Esophagus muscularis mucosa (tissue), 4 donors: ENCODE results near the gene ABCB10. TPM values are rescaled to one million over a fixed set of nuclear protein-coding genes. Genes with fewer than 3 reads are reported as not detected.

Experiments
- DNase-seq: peaks from one replicate; pipeline ENCODE4 v3.0.0-alpha.2; 2017; ENCODE audit errors: extremely low spot score
- H3K27ac ChIP-seq, 4 donors: fragments of 200-600 bp; sonication (generic); replicated peaks in 1 of 4; 1 replicate in 3 of 4; 2 replicates in 1 of 4; pipeline ENCODE4 v1.5.1; 2016 to 2019; ENCODE audit warnings: mild to moderate bottlenecking in 1 of 4
- H3K27me3 ChIP-seq, 4 donors: fragments of 200-600 bp; sonication (generic); one replicate each; pipeline versions ENCODE4 v1.5.1 to v1.6.0; 2016 to 2019
- H3K36me3 ChIP-seq, 4 donors: fragments of 200-600 bp; sonication (generic); one replicate each; pipeline ENCODE4 v1.5.1; 2016 to 2019
- H3K4me1 ChIP-seq, 4 donors: fragments of 200-600 bp; sonication (generic); one replicate each; pipeline ENCODE4 v1.5.1; 2016 to 2019
- H3K4me3 ChIP-seq, 4 donors: fragments of 200-600 bp; sonication (generic); 1 replicate in 2 of 4; 2 replicates in 2 of 4; pipeline ENCODE4 v1.5.1; 2016 to 2019; ENCODE audit warnings: mild to moderate bottlenecking in 4 of 4, moderate library complexity in 1 of 4
- H3K9me3 ChIP-seq, 4 donors: fragments of 200-600 bp; sonication (generic); 1 replicate in 3 of 4; 2 replicates in 1 of 4; pipeline ENCODE4 v1.5.1; 2016 to 2019
- CTCF ChIP-seq, 3 experiments: fragments of 200-600 bp in 2 of 3; fragments of 450-650 bp in 1 of 3; sonication (generic) in 2 of 3; IDR thresholded peaks; one replicate each; pipeline ENCODE4 v1.5.1; 2017 to 2019; ENCODE audit warnings: antibody characterized with exemption in 3 of 3, mild to moderate bottlenecking in 2 of 3, moderate library complexity in 1 of 3
- EP300 ChIP-seq: sonication (generic); formaldehyde crosslinking; IDR thresholded peaks from one replicate; pipeline ENCODE4 v1.6.1; 2017; ENCODE audit warnings: antibody characterized with exemption
- POLR2A ChIP-seq: fragments of 450-650 bp; IDR thresholded peaks from one replicate; pipeline ENCODE4 v1.6.1; 2017; ENCODE audit warnings: antibody characterized with exemption, moderate library complexity, mild to moderate bottlenecking, low read depth
- POLR2AphosphoS5 ChIP-seq, 2 donors: sonication (generic); formaldehyde crosslinking; IDR thresholded peaks; one replicate each; pipeline ENCODE4 v1.6.1; 2017; ENCODE audit warnings: antibody characterized with exemption in 2 of 2
- WGBS: methylation state at CpG from one replicate; pipeline ENCODE4 v1.1.5; 2018; 5-methylcytosine and 5-hydroxymethylcytosine counted together
- intact Hi-C: fragments of 100-400 bp; cut with DNase I; formaldehyde crosslinking; loops from one replicate; pipeline ENCODE4 v1.15.1; 2023
- total RNA-seq, 4 donors: library from RNA; depleted of rRNA; stranded (reverse); fragments of >200 nt; gene quantifications; one replicate each; pipeline versions ENCODE4 v1.1.0 to v1.2.1, GENCODE V29; 2016

Gene ABCB10
- total RNA-seq: 10 to 100 TPM; 14.1 to 28.7 (median 21.3) TPM

- WGBS: under 1% methylated on average over 40 of the region's 109 CpGs
These were observed at the start of gene ABCB10 for GRCh38 chr1:229558460-229559335. ABCB10 (minus strand) TSS chr1:229558707; CDS start chr1:229558652, 55 bp downstream.

GRCh38 chr1:229607370-229607769 lies 48.9 kb upstream of the ABCB10 start:
- Histone ChIP-seq H3K4me3 (no peak overlapping the region), H3K4me1 (no peaks in the 10 kb centered on the region), H3K9me3 (no peaks in the 10 kb centered on the region), H3K27me3 (no peaks in the 10 kb centered on the region), H3K27ac (no peak overlapping the region), H3K36me3 (peaks cover 39 to 96% (median 78%) of the 10 kb centered on the region in 4 donors)
- no peak for DNase-seq
- WGBS: 87% methylated on average over 2 of the region's 2 CpGs
- intact Hi-C loops: no loop called here
- TF ChIP-seq POLR2A: no peak
- no peak for TF ChIP-seq POLR2AphosphoS5 (IDR thresholded peaks at IDR 0.05)
- no peak for TF ChIP-seq EP300
- no peak for TF ChIP-seq CTCF (IDR thresholded peaks at IDR 0.05)

More at GRCh38 chr1:229558460-229559335, at the start of gene ABCB10:
- H3K9me3 ChIP-seq: no peaks in the 10 kb centered on the region
- DNase-seq: peak; percentile 97
- peaks cover 41 to 61% (median 56%) of the 10 kb centered on the region in 4 donors for H3K4me1 ChIP-seq
- intact Hi-C loops: loop anchor here (1.0 to 5.0 kb wide), 2 partner anchors 41 to 68 kb away; partner anchors contain the start of genes TAF5L and URB2
- H3K27ac ChIP-seq: peak within 1 kb of the TSS; percentile 90 to 97 (median 96)
- no peaks in the 10 kb centered on the region for H3K36me3 ChIP-seq
- H3K4me3 ChIP-seq: peak within 1 kb of the TSS; percentile 91 to 94 (median 94)
- peak; percentile 46 for TF ChIP-seq POLR2A
- TF ChIP-seq EP300: no peak
- peak; percentile 82 to 83 (median 82) for TF ChIP-seq CTCF (IDR thresholded peaks at IDR 0.05)
- peak; percentile 92 to 96 for TF ChIP-seq POLR2AphosphoS5 (IDR thresholded peaks at IDR 0.05)
- no peaks in the 10 kb centered on the region for H3K27me3 ChIP-seq

- intact Hi-C loops: no loop called here
- TF ChIP-seq CTCF (IDR thresholded peaks at IDR 0.05) (no peak), EP300 (no peak), POLR2AphosphoS5 (IDR thresholded peaks at IDR 0.05) (no peak), POLR2A (no peak)
- 80% methylated on average over 7 of the region's 7 CpGs for WGBS
These were observed 45.0 kb upstream of the ABCB10 start for GRCh38 chr1:229603371-229604005.

GRCh38 chr1:229600229-229600628 lies 41.7 kb upstream of the ABCB10 start:
- no peaks in the 10 kb centered on the region for H3K27me3 ChIP-seq
- WGBS: 90% methylated on average over 5 of the region's 5 CpGs
- no peak overlapping the region for H3K4me3 ChIP-seq
- intact Hi-C loops: no loop called here
- H3K9me3 ChIP-seq: no peaks in the 10 kb centered on the region
- TF ChIP-seq CTCF (IDR thresholded peaks at IDR 0.05) (no peak), POLR2A (no peak), POLR2AphosphoS5 (IDR thresholded peaks at IDR 0.05) (no peak), EP300 (no peak)
- H3K27ac ChIP-seq: no peak overlapping the region
- H3K4me1 ChIP-seq: peaks cover 28 to 51% (median 43%) of the 10 kb centered on the region in 4 donors
- no peak for DNase-seq
- H3K36me3 ChIP-seq: peaks cover 10 to 50% (median 30%) of the 10 kb centered on the region in 4 donors

More at GRCh38 chr1:229603371-229604005, 45.0 kb upstream of the ABCB10 start:
- peaks cover 15 to 81% (median 55%) of the 10 kb centered on the region in 4 donors for H3K36me3 ChIP-seq
- H3K4me1 ChIP-seq: peaks cover 6 to 23% (median 16%) of the 10 kb centered on the region in 4 donors
- no peaks in the 10 kb centered on the region for H3K9me3 ChIP-seq
- H3K27ac ChIP-seq: no peak overlapping the region
- no peaks in the 10 kb centered on the region for H3K27me3 ChIP-seq
- no peak overlapping the region for H3K4me3 ChIP-seq
- DNase-seq: no peak
